Measurements from ENCODE around the gene PRDM10. TPM values are rescaled to one million over a fixed set of nuclear protein-coding genes. Genes with fewer than 3 reads are reported as not detected.

The PRDM10 gene
- total RNA-seq, 1 experiment from 2014 or later, result 9.2 TPM

Other genes starting within 250 kb of the PRDM10 start
- not detected for gene TMEM45B, start 187.0 kb downstream of the PRDM10 start, total RNA-seq (2021; ENCODE audit: unreplicated experiment)
- gene NFRKB, start 107.3 kb downstream of the PRDM10 start, total RNA-seq (2021; ENCODE audit: unreplicated experiment), result 27.4 TPM
- 210 TPM for gene APLP2, start 67.1 kb upstream of the PRDM10 start, total RNA-seq (2021; ENCODE audit: unreplicated experiment)
- gene ST14, start 156.9 kb upstream of the PRDM10 start, total RNA-seq (2021; ENCODE audit: unreplicated experiment), result 107 TPM